ENCODE data around the gene NOTCH1. TPM values are rescaled to one million over a fixed set of nuclear protein-coding genes. Genes with fewer than 3 reads are reported as not detected.

The NOTCH1 gene
- total and polyA plus RNA-seq, 2 of the 13 experiments (the other 11 are each of a cell fraction or from before 2014, with no cell fraction given): 0.09 to 0.35 TPM

- H3K27me3 ChIP-seq (ENCODE audit: control insufficient read depth in 1 of 2, insufficient read depth in 2 of 2, low read length in 2 of 2): no peaks in the 10 kb centered on the region
- ATAC-seq: no peak
- 98% methylated on average over 23 of the region's 34 CpGs for WGBS (ENCODE audit: low lambda C conversion rate)
- in situ Hi-C loops (cut with HindIII; ENCODE audit: extremely low pct_ligation_motif_present, low pct_unique_long_range_greater_than_20kb): loop anchor here (5.0 kb wide), 1 partner anchor 33 kb away; no protein-coding TSS in a partner anchor
- no peak for FAIRE-seq
- TF ChIP-seq AGO2 (optimal IDR thresholded peaks at IDR 0.05; ENCODE audit: low read depth, low read length) (peak; percentile 83), NFRKB (IDR thresholded peaks at IDR 0.05) (no peak), GABPA (IDR thresholded peaks at IDR 0.05; ENCODE audit: low read depth, low read length) (no peak), GABPA (CRISPR knock-in tag; IDR thresholded peaks at IDR 0.05; ENCODE audit: low read depth) (no peak), HNRNPL (IDR thresholded peaks at IDR 0.05; ENCODE audit: low read depth, low read length) (no peak), ARNT2 (CRISPR knock-in tag; IDR thresholded peaks at IDR 0.05; ENCODE audit: low read depth) (no peak)
- H3K9me3 ChIP-seq (ENCODE audit: low read length): no peaks in the 10 kb centered on the region
- no peak for DNase-seq (ENCODE audit: low spot score)
- no TSS peak for BruUV-seq (replicated peaks)
- H2AFZ ChIP-seq (ENCODE audit: low read length): no peak overlapping the region
- peaks cover 4% of the 10 kb centered on the region; the same call in 1 of the 2 replicates for H3K4me1 ChIP-seq (ENCODE audit: insufficient read depth, low read length)
- H4K20me1 ChIP-seq (ENCODE audit: insufficient read depth, low read length): peaks cover 37% of the 10 kb centered on the region
- no peak overlapping the region for H3K4me2 ChIP-seq (ENCODE audit: low read depth, low read length)
- peaks cover 38 to 92% of the 10 kb centered on the region in 2 experiments for H3K36me3 ChIP-seq (replicated peaks in 1 of 2; ENCODE audit: control insufficient read depth in 1 of 2, insufficient read depth in 2 of 2, low read length in 2 of 2)
- POLR2A ChIA-PET: no interaction called here
- no peak overlapping the region for H3K4me3 ChIP-seq (replicated peaks in 1 of 3; ENCODE audit: insufficient read depth in 1 of 3, low read depth in 2 of 3, low read length in 3 of 3)
- CTCF ChIA-PET (ENCODE audit: low intra/inter-chr PET ratio, low total read pairs): no interaction called here
- intact Hi-C loops (cut with micrococcal nuclease; ENCODE audit: unreplicated experiment): no loop called here
- H3K79me2 ChIP-seq (ENCODE audit: insufficient read depth, low read length): peaks cover 24% of the 10 kb centered on the region
- H3K9ac ChIP-seq (ENCODE audit: insufficient read depth, low read depth, low read length): no peak overlapping the region
- no peak overlapping the region for H3K27ac ChIP-seq (ENCODE audit: extremely low read length, insufficient read depth, low read length)
Observed at GRCh38 chr9:136474974-136475865, 70.6 kb downstream of the NOTCH1 start.

- Histone ChIP-seq H2AFZ (ENCODE audit: low read length) (no peak overlapping the region), H3K36me3 (replicated peaks in 1 of 2; ENCODE audit: control insufficient read depth in 1 of 2, insufficient read depth in 2 of 2, low read length in 2 of 2) (peaks cover 44 to 95% of the 10 kb centered on the region in 2 experiments), H3K27ac (ENCODE audit: extremely low read length, insufficient read depth, low read length) (no peak overlapping the region), H3K4me3 (replicated peaks in 1 of 3; ENCODE audit: insufficient read depth in 1 of 3, low read depth in 2 of 3, low read length in 3 of 3) (no peak overlapping the region), H3K9ac (ENCODE audit: insufficient read depth, low read depth, low read length) (no peak overlapping the region), H4K20me1 (ENCODE audit: insufficient read depth, low read length) (peaks cover 28% of the 10 kb centered on the region), H3K4me1 (ENCODE audit: insufficient read depth, low read length) (no peaks in the 10 kb centered on the region), H3K27me3 (ENCODE audit: control insufficient read depth in 1 of 2, insufficient read depth in 2 of 2, low read length in 2 of 2) (no peaks in the 10 kb centered on the region), H3K9me3 (ENCODE audit: low read length) (no peaks in the 10 kb centered on the region), H3K4me2 (ENCODE audit: low read depth, low read length) (no peak overlapping the region), H3K79me2 (ENCODE audit: insufficient read depth, low read length) (peaks cover 15% of the 10 kb centered on the region)
- in situ Hi-C loops (cut with HindIII; ENCODE audit: extremely low pct_ligation_motif_present, low pct_unique_long_range_greater_than_20kb) (no loop called here), intact Hi-C loops (cut with micrococcal nuclease; ENCODE audit: unreplicated experiment) (no loop called here)
- WGBS (ENCODE audit: low lambda C conversion rate): 97% methylated on average over 24 of the region's 27 CpGs
- no TSS peak for BruUV-seq (replicated peaks)
- POLR2A ChIA-PET: no interaction called here
- CTCF ChIA-PET (ENCODE audit: low intra/inter-chr PET ratio, low total read pairs): no interaction called here
- FAIRE-seq (no peak), DNase-seq (ENCODE audit: low spot score) (no peak), ATAC-seq (no peak)
- TF ChIP-seq NR2F6 (IDR thresholded peaks at IDR 0.05) (no peak), NR2F6 (CRISPR knock-in tag; IDR thresholded peaks at IDR 0.05) (no peak), AGO2 (optimal IDR thresholded peaks at IDR 0.05; ENCODE audit: low read depth, low read length) (peak; percentile 82), RBFOX2 (IDR thresholded peaks at IDR 0.05; ENCODE audit: low read depth, low read length) (peak; percentile 47; the same call in 1 of the 2 replicates), TP53 (CRISPR knock-in tag; conservative IDR thresholded peaks at IDR 0.05) (no peak), E2F2 (CRISPR knock-in tag; IDR thresholded peaks at IDR 0.05; ENCODE audit: borderline replicate concordance) (no peak), ZC3H13 (CRISPR knock-in tag; IDR thresholded peaks at IDR 0.05) (peak; percentile 73), PATZ1 (CRISPR knock-in tag; IDR thresholded peaks at IDR 0.05) (no peak), ZNF350 (CRISPR knock-in tag; IDR thresholded peaks at IDR 0.05; ENCODE audit: borderline replicate concordance, low read depth) (no peak)
Observed at GRCh38 chr9:136474021-136474640, 71.7 kb downstream of the NOTCH1 start.
